Keratinocyte (primary cell): Measurements from ENCODE around the gene TFAP2D.

Source experiments
- EZH2 ChIP-seq: IDR thresholded peaks from one replicate; pipeline ENCODE4 v1.6.1; 2012; ENCODE audit warnings: inconsistent platforms, mild to moderate bottlenecking, low read length, moderate library complexity
- TF ChIP-seq, protein P1 (sequence below), 3 experiments: IDR thresholded peaks in 1 of 3; conservative IDR thresholded peaks in 1 of 3; optimal IDR thresholded peaks in 1 of 3; 2 replicates in 2 of 3; 3 replicates in 1 of 3; pipeline versions ENCODE3 to v1.5.1; 2011; ENCODE audit warnings: low read length in 3 of 3, mild to moderate bottlenecking in 3 of 3, moderate library complexity in 2 of 3, control low read depth in 1 of 3, inconsistent platforms in 1 of 3; ENCODE audit not compliant: insufficient read depth in 2 of 3; ENCODE audit errors: extremely low read depth in 1 of 3

DNA sequence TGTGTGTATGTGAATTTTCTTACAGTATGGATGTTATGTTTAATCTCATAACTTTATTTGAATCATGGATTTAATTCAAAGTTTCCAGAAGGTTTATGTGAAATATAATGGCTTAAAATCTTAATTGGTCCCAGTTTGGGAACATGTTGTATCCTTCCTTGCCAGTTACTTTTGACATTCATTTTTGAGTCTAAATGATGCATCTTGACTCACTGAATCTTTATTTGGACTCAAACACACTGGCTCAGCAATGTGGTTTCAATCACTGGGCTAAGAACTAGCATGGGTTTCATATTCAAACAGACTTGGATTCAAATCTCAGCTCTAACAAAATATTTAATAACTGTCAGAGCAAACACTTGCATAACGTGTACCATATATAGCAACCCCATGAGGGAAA lies 79.4 kb downstream of the TFAP2D start:
- TF ChIP-seq, protein P1, sequence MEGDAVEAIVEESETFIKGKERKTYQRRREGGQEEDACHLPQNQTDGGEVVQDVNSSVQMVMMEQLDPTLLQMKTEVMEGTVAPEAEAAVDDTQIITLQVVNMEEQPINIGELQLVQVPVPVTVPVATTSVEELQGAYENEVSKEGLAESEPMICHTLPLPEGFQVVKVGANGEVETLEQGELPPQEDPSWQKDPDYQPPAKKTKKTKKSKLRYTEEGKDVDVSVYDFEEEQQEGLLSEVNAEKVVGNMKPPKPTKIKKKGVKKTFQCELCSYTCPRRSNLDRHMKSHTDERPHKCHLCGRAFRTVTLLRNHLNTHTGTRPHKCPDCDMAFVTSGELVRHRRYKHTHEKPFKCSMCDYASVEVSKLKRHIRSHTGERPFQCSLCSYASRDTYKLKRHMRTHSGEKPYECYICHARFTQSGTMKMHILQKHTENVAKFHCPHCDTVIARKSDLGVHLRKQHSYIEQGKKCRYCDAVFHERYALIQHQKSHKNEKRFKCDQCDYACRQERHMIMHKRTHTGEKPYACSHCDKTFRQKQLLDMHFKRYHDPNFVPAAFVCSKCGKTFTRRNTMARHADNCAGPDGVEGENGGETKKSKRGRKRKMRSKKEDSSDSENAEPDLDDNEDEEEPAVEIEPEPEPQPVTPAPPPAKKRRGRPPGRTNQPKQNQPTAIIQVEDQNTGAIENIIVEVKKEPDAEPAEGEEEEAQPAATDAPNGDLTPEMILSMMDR (optimal IDR thresholded peaks at IDR 0.05 in 1 of 3, IDR thresholded peaks at IDR 0.05 in 1 of 3, conservative IDR thresholded peaks at IDR 0.05 in 1 of 3; ENCODE audit: extremely low read depth in 1 of 3, insufficient read depth in 2 of 3, low read length in 3 of 3) = no peak
- TF ChIP-seq EZH2 = no peak
